DMS114 treated with DMSO at 0.1 percent for 48 hours (cell line): ENCODE measurements around the gene RPL22.

ENCODE experiments used
- DNase-seq: peaks from one replicate; lab custom pipeline; 2025; ENCODE audit not compliant: unreplicated experiment; lab: John Stamatoyannopoulos, UW

Gene RPL22

DNA sequence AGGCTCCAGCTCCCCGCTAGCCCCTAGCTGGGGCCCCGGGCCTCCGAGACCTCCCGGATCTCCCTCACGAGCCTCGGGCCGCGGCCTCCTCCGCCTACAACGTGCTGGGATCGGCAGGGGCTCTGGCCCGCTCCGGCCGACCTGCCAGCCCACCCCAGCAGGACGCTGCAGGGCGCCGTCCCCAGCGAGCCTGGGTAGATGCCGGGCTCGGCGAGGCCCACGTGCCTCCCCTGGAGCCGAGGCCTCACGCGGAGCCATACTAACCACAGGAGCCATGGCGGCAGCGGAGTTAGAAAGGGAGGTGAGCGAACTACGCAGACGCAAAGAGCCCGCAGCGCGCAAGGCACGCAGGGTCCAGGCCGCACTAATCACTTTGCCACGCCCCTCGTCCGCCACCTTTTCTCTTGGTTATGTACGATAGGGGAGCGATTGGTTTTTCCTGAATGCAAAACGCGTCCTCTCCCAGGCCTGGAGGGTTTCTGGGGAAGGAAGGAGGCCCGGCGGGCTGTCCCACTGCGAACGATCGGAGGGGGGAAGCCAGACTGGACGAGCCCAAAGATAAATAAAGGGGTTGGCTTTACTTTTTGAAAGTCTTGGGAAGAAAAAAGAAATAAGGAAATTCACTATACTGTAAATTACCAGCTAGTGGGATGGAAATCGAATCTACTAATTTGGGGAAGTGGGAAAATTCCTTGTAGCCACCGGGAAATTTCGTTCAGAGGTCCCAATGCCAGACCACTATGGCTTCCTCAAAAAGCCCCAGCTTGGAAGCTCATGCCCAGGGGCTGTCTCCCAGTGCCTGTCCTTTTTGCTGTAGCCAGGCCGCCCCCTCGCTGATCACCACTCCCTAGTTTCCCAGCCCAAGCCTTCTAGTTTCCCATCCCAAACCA, at the start of gene RPL22:
Gene RPL22 (minus strand): TSS at position 298 of the 890 bp plus-strand sequence. CDS start 22 bp downstream, at position 276.
- peak; percentile 98 for DNase-seq

DNA sequence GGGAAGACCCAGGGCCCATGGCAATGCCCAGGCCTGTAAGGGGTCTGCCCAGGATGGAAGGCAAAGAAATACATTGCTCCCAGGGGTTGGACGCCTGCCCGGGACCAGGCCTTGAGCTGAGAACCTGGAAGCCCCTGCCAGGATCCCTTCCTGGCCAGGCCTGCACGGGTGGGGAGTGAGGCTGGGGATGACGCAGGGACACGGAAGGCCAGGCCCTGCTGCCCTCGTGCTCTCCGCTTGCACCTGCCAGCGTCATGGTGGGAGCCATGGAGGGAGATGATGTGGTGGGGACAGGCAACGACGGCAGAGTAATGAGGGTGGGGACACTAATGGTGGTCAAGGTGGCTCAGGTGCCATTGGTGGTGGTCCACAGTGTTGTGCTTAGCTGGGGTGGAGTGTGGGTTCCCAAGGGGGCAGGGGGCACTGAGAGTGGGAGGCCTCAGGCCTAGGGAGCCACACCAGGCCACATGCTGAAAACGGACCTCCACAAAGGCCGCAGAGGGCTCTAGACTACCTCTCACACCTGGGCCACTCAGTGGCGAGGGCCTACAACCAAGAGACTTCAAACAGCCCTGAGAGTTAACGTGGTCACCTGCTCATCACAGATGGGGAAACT, 48.9 kb upstream of the RPL22 start:
- no peak for DNase-seq

DNA sequence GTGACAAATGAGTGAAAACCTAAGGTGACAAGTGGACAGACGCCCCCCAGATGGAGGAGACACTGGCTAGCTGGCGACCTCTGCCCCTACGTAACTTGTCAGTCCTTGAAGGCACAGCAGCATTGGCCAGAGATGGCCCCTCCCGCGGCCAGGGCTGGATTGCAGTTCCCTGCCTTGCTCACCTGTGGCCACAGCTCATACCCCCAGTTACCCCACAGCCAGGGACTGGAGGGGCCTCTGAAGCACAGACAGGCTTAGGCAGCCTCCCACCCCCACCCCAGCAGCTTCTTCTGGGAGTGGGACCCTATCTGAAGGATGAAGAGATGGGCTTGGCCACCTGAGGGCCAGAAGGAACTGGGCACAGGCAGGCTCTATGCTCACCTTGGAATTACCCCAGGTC, 48.3 kb upstream of the RPL22 start:
- DNase-seq: no peak

DNA sequence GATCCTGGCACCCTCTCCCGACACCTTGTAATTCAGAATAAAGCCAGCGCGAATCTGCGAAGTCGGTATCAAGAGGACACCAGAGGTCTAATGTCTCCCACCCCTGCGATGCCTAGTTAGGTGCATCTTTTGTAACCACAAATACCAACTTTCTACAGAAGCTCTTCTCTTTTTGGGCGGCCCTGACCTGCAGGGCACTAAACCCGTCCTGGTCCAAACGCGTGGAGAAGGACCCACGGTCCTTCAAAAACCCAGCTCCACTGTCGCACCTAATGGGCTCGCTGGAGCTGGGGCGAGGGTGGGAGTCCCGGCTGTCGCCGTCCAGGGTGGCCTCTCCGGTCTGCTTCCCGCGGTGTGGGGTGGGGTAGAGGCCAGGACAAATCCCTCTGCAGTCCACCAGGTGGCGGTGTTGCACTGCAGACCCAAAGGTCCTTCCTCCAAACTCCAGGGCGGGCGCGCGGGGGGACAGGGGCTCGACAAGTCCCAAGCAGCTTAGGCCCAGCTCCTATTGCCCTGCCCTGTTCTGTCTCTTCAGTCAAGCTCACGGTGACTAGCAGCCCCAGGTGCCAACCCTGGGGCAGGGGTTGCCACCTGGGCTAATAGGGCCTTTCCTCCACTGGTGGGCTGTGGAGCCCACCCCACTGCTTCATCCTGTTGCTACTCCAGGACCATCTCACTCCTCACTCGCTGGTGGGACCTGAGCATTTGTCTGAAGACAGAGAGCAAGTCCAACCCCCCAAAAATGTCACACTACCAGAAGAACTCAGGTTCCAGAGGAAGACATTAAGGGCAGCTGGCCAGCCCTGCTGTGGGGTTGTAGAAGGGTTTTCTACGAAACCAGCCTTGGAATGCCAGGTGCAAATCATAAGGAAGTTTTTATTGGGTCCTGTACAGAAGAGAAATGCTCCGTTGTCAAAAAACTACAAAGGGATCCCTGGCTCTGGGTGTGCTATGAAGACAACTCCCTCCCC, 47.4 kb upstream of the RPL22 start:
- DNase-seq: peak; percentile 40

DNA sequence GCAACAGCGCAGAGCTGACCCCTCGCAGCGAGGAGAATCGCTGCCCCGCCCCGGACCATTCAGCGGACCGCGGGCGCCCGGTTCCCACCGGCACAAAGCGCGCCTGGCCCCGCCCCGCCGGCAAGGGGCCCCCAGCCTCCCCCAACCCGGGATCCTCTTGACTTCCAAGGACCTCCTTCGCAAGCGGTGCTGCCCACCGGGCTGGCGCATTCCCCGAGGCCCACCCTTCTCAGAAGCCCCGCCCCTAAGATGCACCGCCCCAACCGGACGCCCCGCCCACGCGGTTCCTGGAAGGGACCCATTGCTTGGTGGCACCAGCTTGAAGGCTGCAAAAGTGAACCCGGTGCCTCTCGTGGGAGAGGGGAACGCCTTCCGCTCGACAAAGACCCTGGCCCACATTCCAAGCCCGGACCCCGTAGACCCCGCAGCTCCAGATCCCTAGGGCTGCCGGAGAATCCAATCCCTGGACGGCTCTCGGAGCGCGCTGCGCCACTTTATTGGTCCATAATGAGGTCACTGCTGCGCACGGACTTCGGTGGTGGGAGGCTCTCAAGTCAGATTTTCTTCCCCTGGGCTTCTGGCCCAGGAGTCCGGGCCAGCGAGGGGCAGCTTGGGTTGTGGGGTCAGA, 46.6 kb upstream of the RPL22 start:
- peak; percentile 75 for DNase-seq

DNA sequence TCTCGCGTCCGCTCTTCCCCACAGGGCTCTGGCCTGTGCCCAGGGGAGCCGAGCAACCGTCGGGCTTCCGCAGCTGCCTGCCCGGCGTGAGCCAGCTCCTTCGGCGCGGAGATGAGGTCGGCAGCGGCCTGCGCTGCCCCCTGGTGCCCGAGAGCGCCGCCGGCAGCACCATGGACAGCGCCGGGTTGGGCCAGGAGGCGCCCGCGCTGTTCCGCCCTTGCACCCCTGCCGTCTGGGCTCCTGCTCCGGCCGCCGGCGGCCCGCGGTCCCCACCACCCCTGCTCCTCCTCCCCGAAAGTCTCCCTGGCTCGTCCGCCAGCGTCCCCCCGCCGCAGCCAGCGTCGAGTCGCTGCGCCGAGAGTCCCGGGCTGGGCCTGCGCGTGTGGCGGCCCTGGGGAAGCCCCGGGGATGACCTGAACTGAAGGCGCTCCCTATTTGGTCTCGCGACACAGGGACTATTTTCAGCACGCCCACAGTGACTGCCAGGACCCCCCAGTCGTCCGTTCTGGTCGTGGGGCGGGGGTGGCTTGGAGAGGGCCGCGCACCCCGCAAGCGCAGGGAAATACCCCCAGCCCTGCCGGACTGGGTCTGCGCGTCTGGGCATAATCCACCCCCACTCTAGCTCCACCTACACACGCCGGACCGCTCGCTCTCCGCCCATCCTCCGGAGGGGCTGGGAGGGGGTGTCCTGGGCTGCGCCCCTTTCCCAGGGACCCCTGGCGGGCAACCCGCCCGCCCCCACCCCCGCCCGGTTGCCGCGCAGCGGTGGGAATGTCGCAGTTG, 45.9 kb upstream of the RPL22 start:
- peak; percentile 49 for DNase-seq

DNA sequence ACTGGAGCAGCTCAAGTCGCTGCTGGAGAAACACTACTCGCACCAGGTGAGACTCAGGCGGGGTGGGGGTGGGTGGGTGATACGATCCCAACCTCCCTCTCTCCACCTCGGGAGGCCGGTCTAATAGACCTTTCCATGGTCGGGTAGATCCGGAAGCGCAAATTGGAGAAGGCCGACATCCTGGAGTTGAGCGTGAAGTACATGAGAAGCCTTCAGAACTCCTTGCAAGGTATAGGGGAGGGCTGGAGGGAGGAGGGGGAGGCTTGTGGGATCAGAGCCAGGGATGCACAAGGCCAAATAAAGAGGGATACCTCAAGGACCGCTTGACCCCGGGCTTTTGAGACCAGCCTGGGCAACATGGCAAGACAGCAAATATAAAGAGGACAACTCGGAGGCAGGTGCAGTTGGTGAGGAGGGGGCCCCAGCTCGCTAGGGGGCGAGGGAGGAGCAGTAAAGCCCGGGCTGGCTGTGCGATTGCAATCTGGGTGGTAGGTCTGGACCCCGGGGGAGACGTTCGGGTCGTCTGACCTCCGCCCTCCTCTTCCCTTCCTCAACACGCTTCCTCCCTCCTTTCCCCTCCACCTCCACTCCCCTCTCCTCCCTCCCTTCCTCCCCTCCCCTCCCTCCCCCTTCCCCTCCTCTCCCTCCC, 45.1 kb upstream of the RPL22 start:
- no peak for DNase-seq

DNA sequence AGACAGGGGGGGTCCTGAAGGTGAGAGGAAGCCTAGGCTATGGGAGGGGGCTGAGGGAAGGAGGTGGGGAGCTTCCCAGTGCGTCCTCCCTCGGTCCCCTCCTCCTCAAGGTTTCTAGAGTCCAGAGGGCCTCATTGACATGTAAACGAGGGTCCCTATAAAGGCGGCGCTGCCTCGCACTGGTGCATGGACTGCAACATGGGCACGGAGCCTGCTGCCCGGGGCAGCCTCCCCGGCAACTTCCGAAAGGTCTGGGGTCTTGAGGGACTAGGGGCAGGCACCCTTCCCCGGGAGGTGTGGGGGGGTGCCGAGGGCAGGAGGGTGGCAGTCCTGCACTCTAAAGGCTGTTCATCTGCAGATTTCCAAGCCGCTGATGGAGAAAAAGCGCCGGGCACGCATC, 44.6 kb upstream of the RPL22 start, which contains the start of gene HES3:
Gene HES3 (plus strand): TSS at position 187 of the 400 bp plus-strand sequence. CDS start 187 bp downstream, at position 374.
- no peak for DNase-seq

DNA sequence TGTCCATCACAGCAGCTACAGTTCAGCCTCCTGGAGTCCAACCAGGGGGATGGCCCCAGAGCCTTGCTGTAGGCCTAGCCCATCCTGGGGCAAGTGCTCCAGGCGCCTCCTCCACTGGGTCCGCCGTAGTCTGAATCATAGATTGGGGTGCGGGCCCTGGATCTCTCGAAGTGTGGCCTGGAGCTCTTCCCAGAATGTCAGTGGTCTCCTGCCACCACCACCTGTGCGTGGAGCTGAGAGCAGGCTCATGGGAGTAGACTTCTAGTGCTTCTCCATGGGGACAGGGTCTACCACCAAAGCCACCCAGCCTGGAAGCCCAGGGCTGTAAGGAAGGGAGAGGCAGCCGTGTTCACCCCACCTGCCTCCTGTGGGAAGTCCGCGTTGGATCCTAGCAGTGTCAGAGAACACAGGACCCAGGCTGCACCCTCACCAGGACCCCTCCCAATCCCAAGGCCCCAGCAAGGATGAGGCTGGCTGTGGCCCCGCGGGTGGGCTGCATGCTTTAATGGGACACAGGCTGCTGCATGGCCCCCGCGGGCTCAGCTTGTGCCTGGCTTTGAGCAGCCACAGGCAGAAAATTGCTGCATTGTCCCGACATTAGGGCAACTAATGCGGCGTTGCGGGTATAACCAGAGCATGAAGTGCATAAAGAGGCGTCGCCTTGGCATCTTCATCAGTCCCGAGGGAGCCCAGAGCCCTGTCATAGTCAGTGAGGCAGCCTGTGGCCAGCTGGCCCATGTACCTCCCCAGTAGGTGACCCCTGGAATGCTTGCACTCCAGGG, 43.8 kb upstream of the RPL22 start:
- DNase-seq: no peak

DNA sequence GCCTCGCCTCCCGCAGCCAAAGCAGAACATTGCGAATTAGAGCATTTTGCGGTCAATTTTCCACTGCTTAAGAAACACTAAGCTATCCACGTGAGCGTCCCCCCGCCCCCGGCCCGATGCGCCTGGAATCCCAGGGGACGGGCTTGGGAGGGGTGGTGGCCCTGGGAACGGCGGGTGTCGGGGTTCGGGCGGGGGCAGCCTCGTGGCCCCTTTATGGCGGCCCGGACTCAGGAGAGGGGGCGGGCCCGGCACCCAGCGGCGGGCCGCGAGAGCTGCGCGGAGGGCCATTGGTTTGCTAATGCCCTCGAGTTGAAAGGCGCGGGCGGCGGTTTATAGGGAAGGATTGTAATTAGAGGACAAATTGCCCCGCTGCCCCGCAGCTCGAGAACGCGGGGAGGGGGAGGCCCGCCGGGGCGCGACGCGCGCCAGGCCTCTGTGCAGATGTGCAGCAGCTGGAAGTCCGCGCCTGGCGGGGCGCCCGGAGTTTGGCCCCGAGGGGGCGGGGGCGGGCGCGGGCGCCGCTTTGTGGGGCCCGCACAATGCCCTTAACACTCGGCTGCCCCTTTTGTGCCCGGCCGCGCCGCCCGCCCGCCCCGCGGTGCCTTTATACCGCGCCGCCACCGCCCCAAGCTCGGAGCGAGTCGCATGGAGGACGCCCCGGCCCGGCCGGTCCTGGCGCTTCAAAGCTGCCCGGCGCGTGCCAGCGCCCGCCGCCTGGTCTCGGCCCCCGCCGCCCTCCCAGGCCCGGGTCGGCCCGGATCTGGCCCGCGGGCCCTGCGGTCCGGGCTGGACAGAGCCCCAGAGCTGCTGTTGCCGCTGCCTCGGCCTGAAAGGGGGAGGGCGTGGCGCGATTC, 42.7 kb upstream of the RPL22 start:
- DNase-seq: no peak

DNA sequence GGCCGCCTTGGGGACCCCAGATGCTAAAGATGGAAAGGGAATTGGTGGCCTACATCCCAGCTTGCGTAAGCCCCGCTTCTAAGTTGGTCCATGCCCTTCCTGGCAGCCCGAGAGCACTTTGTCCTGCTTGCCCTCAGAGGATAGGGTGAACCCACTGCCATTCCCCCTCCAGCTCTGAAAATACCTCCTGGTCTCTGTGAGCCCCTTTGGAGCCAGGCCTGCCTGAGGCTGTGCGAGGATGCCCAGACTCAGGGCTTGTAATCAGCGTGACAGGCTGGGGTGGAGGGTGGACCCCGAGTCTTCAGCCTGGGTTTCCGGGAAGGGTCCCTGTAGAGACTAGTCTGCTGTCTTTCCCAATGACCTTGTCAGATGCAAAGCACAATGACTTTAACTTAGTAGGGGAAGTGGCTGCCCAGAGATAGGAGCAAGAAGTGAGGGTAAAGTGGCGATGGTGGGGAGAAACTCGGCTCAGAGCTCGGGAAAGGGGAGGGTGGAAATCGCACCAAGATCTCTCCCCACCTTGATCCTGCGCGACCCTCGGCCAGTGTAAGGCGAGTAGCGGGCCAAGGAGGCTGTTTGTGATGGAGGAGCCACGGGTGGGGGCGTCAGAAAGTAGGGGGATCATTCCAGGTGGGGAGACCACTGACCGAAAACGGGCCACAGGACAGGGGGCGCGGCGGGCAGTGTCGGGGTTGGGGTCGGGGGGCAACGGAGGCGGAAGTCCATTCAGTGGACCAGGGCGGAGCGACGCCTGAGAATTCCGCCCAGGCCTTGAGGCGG, 41.9 kb upstream of the RPL22 start:
- DNase-seq: no peak

DNA sequence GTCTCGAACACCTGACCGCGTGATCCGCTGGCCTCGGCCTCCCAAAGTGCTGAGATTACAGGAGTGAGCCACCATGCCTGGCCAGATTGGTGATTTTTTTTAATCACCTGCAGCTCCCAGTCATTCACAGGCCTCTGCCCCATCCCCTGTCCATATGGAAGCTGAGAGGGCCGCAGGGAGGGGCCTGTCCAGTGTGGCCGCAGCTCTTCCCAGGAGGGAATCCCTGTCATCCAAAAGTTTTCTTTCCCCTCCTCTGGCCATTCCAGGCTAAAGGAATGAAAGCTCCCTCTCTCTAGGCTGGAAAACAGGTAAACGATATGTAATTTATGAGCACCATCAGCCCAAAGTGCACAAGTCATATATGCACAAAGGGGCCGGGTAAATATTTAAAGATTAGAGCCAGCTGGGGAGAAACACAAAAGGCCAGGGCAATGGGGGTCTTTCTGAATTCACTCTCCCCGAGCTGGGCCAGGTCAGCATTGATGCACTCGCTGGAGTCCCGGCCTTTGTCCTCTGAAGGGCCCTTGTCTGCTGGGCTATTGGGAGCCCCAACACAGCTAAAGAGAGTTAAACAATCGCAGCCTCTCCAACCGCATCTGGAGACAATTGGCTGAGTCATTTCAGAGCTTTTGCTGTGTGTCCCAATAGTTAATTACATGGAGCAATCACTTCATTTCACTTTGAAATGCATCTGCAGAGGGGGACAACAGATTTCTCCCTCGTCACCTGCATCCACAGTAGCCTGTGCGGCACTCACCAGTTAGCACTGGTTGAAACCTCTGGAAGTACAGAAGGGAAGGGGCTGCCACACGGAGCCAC, 40.8 kb upstream of the RPL22 start:
- DNase-seq: no peak

DNA sequence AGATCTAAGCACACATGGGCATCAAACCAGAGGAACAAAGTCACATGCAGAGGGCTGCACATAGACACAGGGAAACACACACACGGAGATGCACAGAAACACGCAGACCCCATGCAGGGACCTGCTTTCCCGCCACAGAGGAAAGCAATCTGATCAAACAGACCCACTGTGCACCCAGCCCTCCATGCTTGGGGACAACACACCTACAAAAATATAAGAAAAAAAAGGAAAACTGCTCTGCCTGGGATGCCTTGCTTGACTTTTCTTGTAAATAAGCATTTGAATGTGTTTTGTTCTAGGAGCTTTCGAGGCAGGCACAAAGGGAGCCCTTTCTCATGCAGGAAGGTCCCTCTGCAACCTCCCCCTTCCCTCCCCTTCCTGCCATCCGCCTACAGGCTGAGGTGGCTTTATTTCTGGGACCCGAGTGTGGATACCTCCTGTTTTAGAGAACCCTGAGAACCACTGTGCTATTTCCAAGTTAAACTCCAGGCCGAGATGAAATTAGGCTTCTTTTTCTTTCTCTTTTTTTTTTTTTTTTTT, 39.9 kb upstream of the RPL22 start:
- DNase-seq: no peak

DNA sequence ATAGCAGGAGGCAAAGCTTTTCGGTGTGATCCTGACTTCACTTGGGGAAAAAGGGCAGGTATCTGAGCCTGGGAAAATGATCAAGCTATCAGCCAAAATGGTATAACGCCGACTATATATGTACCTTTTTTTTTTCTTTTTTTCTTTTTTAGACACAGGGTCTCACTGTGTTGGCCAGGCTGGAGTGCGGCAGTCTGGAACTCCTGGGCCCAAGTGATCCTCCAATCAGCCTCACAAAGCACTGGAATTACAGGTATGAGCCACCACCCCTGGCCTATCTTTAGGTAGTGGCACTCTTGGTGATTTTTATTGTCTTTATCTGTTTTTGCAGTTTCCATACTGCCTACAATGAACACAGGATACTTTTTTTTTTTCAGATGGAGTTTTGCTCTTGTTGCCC, 37.7 kb upstream of the RPL22 start:
- no peak for DNase-seq

DNA sequence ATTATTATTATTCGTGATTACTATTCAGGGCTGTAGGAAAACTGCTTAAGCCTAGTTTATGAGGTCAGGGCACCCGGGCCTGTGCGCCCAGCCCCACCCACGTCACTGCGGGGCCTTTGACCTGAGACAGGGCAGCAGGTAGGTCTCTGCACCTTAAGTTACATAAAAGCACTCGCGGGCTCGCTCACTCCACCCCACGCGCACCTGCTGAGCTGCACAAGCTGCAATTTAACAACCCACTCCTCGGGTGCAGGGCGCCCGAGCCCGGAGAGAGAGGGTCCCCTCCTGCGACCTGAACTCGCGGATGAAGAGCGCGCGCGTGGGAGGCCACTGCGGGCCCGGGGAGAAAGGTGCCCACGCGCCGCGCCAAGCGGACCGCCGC, 35.9 kb upstream of the RPL22 start:
- DNase-seq: no peak
